Activated B cell treated with CpG ODN at 0.5 μM for 24 hours (primary cell): ENCODE measurements around the gene ACTR2. TPM values are rescaled to one million over a fixed set of nuclear protein-coding genes. Genes with fewer than 3 reads are reported as not detected.
"Not testable (repeated sequence)": the region's sequence is repeated elsewhere in the genome, so short reads cannot be mapped to it uniquely, and the experiment has no call there.

Experiments
- ATAC-seq: fragments of 200-7000 bp; cut with Tn5 transposase; one replicate; pipeline ENCODE4 v1.10.0; 2021; ENCODE audit warnings: low read depth, mild to moderate bottlenecking, moderate library complexity
- CTCF ChIA-PET: fragments of 350-600 bp; sonication (Branson Sonifier 250); formaldehyde crosslinking; loops from one replicate; lab custom pipeline; 2021; ENCODE audit warnings: antibody characterized with exemption; lab: Charles Lee
- POLR2A ChIA-PET: fragments of 350-600 bp; sonication (Branson Sonifier 250); formaldehyde crosslinking; loops from one replicate; lab custom pipeline; 2021; ENCODE audit warnings: antibody characterized with exemption; lab: Charles Lee
- DNase-seq: peaks from one replicate; pipeline ENCODE4 v3.0.0; 2022
- H3K27ac Mint-ChIP-seq: one replicate; pipeline ENCODE4 v1.8.0; 2020; ENCODE audit warnings: mixed read lengths
- H3K27me3 Mint-ChIP-seq: one replicate; pipeline ENCODE4 v1.8.0; 2021; ENCODE audit warnings: mixed read lengths
- H3K36me3 Mint-ChIP-seq: one replicate; pipeline ENCODE4 v1.8.0; 2021; ENCODE audit warnings: low read depth, mixed read lengths
- H3K4me1 Mint-ChIP-seq: one replicate; pipeline ENCODE4 v1.8.0; 2021; ENCODE audit warnings: mixed read lengths
- H3K4me3 Mint-ChIP-seq: one replicate; pipeline ENCODE4 v1.8.0; 2020; ENCODE audit warnings: mild to moderate bottlenecking, mixed read lengths
- H3K9me3 Mint-ChIP-seq: one replicate; pipeline ENCODE4 v1.8.0; 2020; ENCODE audit warnings: mixed read lengths
- CTCF ChIP-seq: fragments of 200-600 bp; IDR thresholded peaks from one replicate; pipeline ENCODE4 v1.8.0; 2022; ENCODE audit warnings: antibody characterized with exemption, mild to moderate bottlenecking
- intact Hi-C: fragments of 100-400 bp; cut with micrococcal nuclease; formaldehyde crosslinking; loops from one replicate; pipeline ENCODE4 v1.15.1; 2024
- total RNA-seq: library from RNA; stranded (reverse); gene quantifications from 2 replicates; pipeline ENCODE4 v1.2.3, GENCODE V29; 2022

The ACTR2 gene
- total RNA-seq, 1 donor from 2014 or later = 484 TPM

- peaks cover 70% of the 10 kb centered on the region for H3K36me3 Mint-ChIP-seq
- no peaks in the 10 kb centered on the region for H3K27me3 Mint-ChIP-seq
- intact Hi-C loops = no loop called here
- TF ChIP-seq CTCF = no peak
- H3K27ac Mint-ChIP-seq = no peak overlapping the region
- ChIA-PET POLR2A (interaction anchor here (0.5 to 1.0 kb wide), 2 partner anchors 10 to 25 kb away, joined by 3 read pairs; partner anchors contain the start of gene ACTR2), CTCF (no interaction called here)
- no peak overlapping the region for H3K4me3 Mint-ChIP-seq
- no peaks in the 10 kb centered on the region for H3K9me3 Mint-ChIP-seq
- H3K4me1 Mint-ChIP-seq = peaks cover 5% of the 10 kb centered on the region
- ATAC-seq (no peak), DNase-seq (no peak)
Observed at GRCh38 chr2:65252640-65253039, 25.0 kb downstream of the ACTR2 start.

GRCh38 chr2:65255356-65255755 is 27.7 kb downstream of the ACTR2 start:
- intact Hi-C loops = loop anchor here (2.0 kb wide), 1 partner anchor 19 kb away; no protein-coding TSS in a partner anchor
- Mint-ChIP-seq H3K27me3 (no peaks in the 10 kb centered on the region), H3K36me3 (peaks cover 75% of the 10 kb centered on the region), H3K4me1 (peaks cover 8% of the 10 kb centered on the region), H3K4me3 (no peak overlapping the region), H3K27ac (no peak overlapping the region), H3K9me3 (no peaks in the 10 kb centered on the region)
- ChIA-PET CTCF (no interaction called here), POLR2A (no interaction called here)
- no peak for DNase-seq
- no peak for ATAC-seq
- TF ChIP-seq CTCF = no peak

- intact Hi-C loops = no loop called here
- Mint-ChIP-seq H3K27ac (no peak overlapping the region), H3K4me1 (peaks cover 8% of the 10 kb centered on the region), H3K36me3 (peaks cover 75% of the 10 kb centered on the region), H3K27me3 (no peaks in the 10 kb centered on the region), H3K4me3 (no peak overlapping the region), H3K9me3 (no peaks in the 10 kb centered on the region)
- POLR2A ChIA-PET = no interaction called here
- CTCF ChIA-PET = no interaction called here
- no peak for TF ChIP-seq CTCF
- ATAC-seq (no peak), DNase-seq (no peak)
Observed at GRCh38 chr2:65256054-65256453, 28.4 kb downstream of the ACTR2 start.

GRCh38 chr2:65257866-65258265 is 30.2 kb downstream of the ACTR2 start:
- DNase-seq, H3K9me3 Mint-ChIP-seq, H3K27me3 Mint-ChIP-seq, CTCF ChIA-PET, H3K4me3 Mint-ChIP-seq, ATAC-seq, POLR2A ChIA-PET, intact Hi-C loops, H3K27ac Mint-ChIP-seq: not testable (repeated sequence)
- peaks cover 11% of the 10 kb centered on the region for H3K4me1 Mint-ChIP-seq
- H3K36me3 Mint-ChIP-seq = peaks cover 77% of the 10 kb centered on the region

GRCh38 chr2:65261676-65262075 is 34.0 kb downstream of the ACTR2 start:
- H3K9me3 Mint-ChIP-seq = no peaks in the 10 kb centered on the region
- H3K27me3 Mint-ChIP-seq = no peaks in the 10 kb centered on the region
- no peak for ATAC-seq
- H3K4me1 Mint-ChIP-seq = peaks cover 13% of the 10 kb centered on the region
- intact Hi-C loops = no loop called here
- H3K4me3 Mint-ChIP-seq = no peak overlapping the region
- H3K36me3 Mint-ChIP-seq = peaks cover 83% of the 10 kb centered on the region
- ChIA-PET POLR2A (no interaction called here), CTCF (interaction anchor here (1.4 kb wide), 1 partner anchor 312 kb away, joined by 3 read pairs; no protein-coding TSS in a partner anchor)
- no peak for TF ChIP-seq CTCF
- no peak overlapping the region for H3K27ac Mint-ChIP-seq
- DNase-seq = no peak

GRCh38 chr2:65263262-65263661 is 35.6 kb downstream of the ACTR2 start:
- intact Hi-C loops = no loop called here
- TF ChIP-seq CTCF = no peak
- ChIA-PET POLR2A (interaction anchor here (0.6 kb wide), 1 partner anchor 34 kb away, joined by 3 read pairs; no protein-coding TSS in a partner anchor), CTCF (interaction anchor here (1.5 kb wide), 1 partner anchor 291 kb away, joined by 7 read pairs; no protein-coding TSS in a partner anchor)
- H3K4me3 Mint-ChIP-seq = no peak overlapping the region
- no peak overlapping the region for H3K27ac Mint-ChIP-seq
- H3K4me1 Mint-ChIP-seq = peaks cover 5% of the 10 kb centered on the region
- no peaks in the 10 kb centered on the region for H3K27me3 Mint-ChIP-seq
- DNase-seq (no peak), ATAC-seq (no peak)
- no peaks in the 10 kb centered on the region for H3K9me3 Mint-ChIP-seq
- H3K36me3 Mint-ChIP-seq = peaks cover 82% of the 10 kb centered on the region
